Stimulated activated CD4-positive, alpha-beta T cell treated with anti-CD3 and anti-CD28 coated beads, Interleukin-1b, Interleukin-23, amount 100 ng/mL, for 1 hour (primary cell): ENCODE data around the gene TNIP1.

Experiments
- DNase-seq, 2 donors: peaks; one replicate each; pipeline ENCODE4 v3.0.0-alpha.2; 2020; ENCODE audit warnings: low read depth in 2 of 2

TNIP1 gene

GRCh38 chr5:151040211-151040747 is 40.6 kb downstream of the TNIP1 start:
- DNase-seq = no peak

- DNase-seq = no peak
Observed at GRCh38 chr5:151039665-151040064, 41.2 kb downstream of the TNIP1 start.

GRCh38 chr5:151038801-151039238 is 42.0 kb downstream of the TNIP1 start:
- DNase-seq = no peak

- no peak for DNase-seq
Observed at GRCh38 chr5:151038412-151038745, 42.5 kb downstream of the TNIP1 start.

GRCh38 chr5:151037561-151038411 is 43.0 kb downstream of the TNIP1 start:
- DNase-seq = no peak

- no peak for DNase-seq
Observed at GRCh38 chr5:151036556-151036955, 44.3 kb downstream of the TNIP1 start.

- DNase-seq = no peak
Observed at GRCh38 chr5:151034422-151035379, 46.1 kb downstream of the TNIP1 start.

GRCh38 chr5:151033217-151033934 is 47.5 kb downstream of the TNIP1 start:
- DNase-seq = no peak

GRCh38 chr5:151031554-151031953 is 49.3 kb downstream of the TNIP1 start:
- DNase-seq = no peak

- no peak for DNase-seq
Observed at GRCh38 chr5:151030379-151030778, 50.5 kb downstream of the TNIP1 start.

- no peak for DNase-seq
Observed at GRCh38 chr5:151030056-151030336, 50.8 kb downstream of the TNIP1 start.

- DNase-seq = no peak
Observed at GRCh38 chr5:151029179-151030055, 51.4 kb downstream of the TNIP1 start.

GRCh38 chr5:151028717-151029116 is 52.1 kb downstream of the TNIP1 start:
- DNase-seq = no peak

GRCh38 chr5:151027961-151028479 is 52.8 kb downstream of the TNIP1 start:
- no peak for DNase-seq

- no peak for DNase-seq
Observed at GRCh38 chr5:151026679-151027078, 54.2 kb downstream of the TNIP1 start.

- no peak for DNase-seq
Observed at GRCh38 chr5:151026088-151026487, 54.7 kb downstream of the TNIP1 start.

GRCh38 chr5:151025250-151025606 is 55.6 kb downstream of the TNIP1 start:
- DNase-seq = no peak

- no peak for DNase-seq
Observed at GRCh38 chr5:151024440-151025249, 56.2 kb downstream of the TNIP1 start.

- no peak for DNase-seq
Observed at GRCh38 chr5:151023651-151024050, 57.2 kb downstream of the TNIP1 start.

- no peak for DNase-seq
Observed at GRCh38 chr5:151023047-151023615, 57.7 kb downstream of the TNIP1 start.
